ENCODE results near the gene SEC24C. TPM values are rescaled to one million over a fixed set of nuclear protein-coding genes. Genes with fewer than 3 reads are reported as not detected.

Gene SEC24C
- total and polyA plus RNA-seq, 2 of the 13 experiments (the other 11 are each of a cell fraction or from before 2014, with no cell fraction given), result 63.1 to 66.4 TPM

GRCh38 chr10:73762915-73763314 lies 18.7 kb downstream of the SEC24C start (continued):
- TF ChIP-seq TRIM24 (CRISPR knock-in tag; IDR thresholded peaks at IDR 0.05) (no peak), REST (IDR thresholded peaks at IDR 0.05; ENCODE audit: borderline replicate concordance in 1 of 2, low read depth in 1 of 2, low read length in 2 of 2) (no peak), SRSF1 (optimal IDR thresholded peaks at IDR 0.05; ENCODE audit: low read depth, low read length) (no peak), PTBP1 (IDR thresholded peaks at IDR 0.05; ENCODE audit: low read depth, low read length, poor library complexity, severe bottlenecking) (no peak)

GRCh38 chr10:73763343-73763742 lies 19.2 kb downstream of the SEC24C start:
- ATAC-seq (no peak), DNase-seq (ENCODE audit: low spot score) (no peak), FAIRE-seq (no peak)
- ChIA-PET CTCF (ENCODE audit: low intra/inter-chr PET ratio, low total read pairs) (no interaction called here), POLR2A (interaction anchor here (0.6 kb wide), 2 partner anchors 18 to 20 kb away, joined by 3 to 5 read pairs; no protein-coding TSS in a partner anchor)
- no peak overlapping the region for H3K4me3 ChIP-seq (replicated peaks in 1 of 3; ENCODE audit: insufficient read depth in 1 of 3, low read depth in 2 of 3, low read length in 3 of 3)
- H3K4me2 ChIP-seq (ENCODE audit: low read depth, low read length), result no peak overlapping the region
- 97% methylated on average over 2 of the region's 2 CpGs for WGBS (ENCODE audit: low lambda C conversion rate)
- H3K9ac ChIP-seq (ENCODE audit: insufficient read depth, low read depth, low read length), result no peak overlapping the region
- no peak overlapping the region for H2AFZ ChIP-seq (ENCODE audit: low read length)
- no peak for TF ChIP-seq ZMAT5 (CRISPR knock-in tag; IDR thresholded peaks at IDR 0.05; ENCODE audit: borderline replicate concordance, low read depth)
- no peak for TF ChIP-seq KLF15 (CRISPR knock-in tag; IDR thresholded peaks at IDR 0.05; ENCODE audit: borderline replicate concordance)
- no peak for TF ChIP-seq TIGD3 (CRISPR knock-in tag; IDR thresholded peaks at IDR 0.05; ENCODE audit: borderline replicate concordance)
- TF ChIP-seq MIER2 (CRISPR knock-in tag; IDR thresholded peaks at IDR 0.05), result no peak
- no peak for TF ChIP-seq ZSCAN25 (CRISPR knock-in tag; IDR thresholded peaks at IDR 0.05)
- no peak for TF ChIP-seq ZBTB42 (CRISPR knock-in tag; IDR thresholded peaks at IDR 0.05)
- TF ChIP-seq ZNF460 (CRISPR knock-in tag; IDR thresholded peaks at IDR 0.05; ENCODE audit: borderline replicate concordance), result no peak
- TF ChIP-seq ZNF747 (CRISPR knock-in tag; IDR thresholded peaks at IDR 0.05; ENCODE audit: borderline replicate concordance), result no peak
- TF ChIP-seq DMAP1 (CRISPR knock-in tag; IDR thresholded peaks at IDR 0.05), result no peak
- no peaks in the 10 kb centered on the region for H3K79me2 ChIP-seq (ENCODE audit: insufficient read depth, low read length)
- peaks cover 62 to 92% of the 10 kb centered on the region in 2 experiments for H3K36me3 ChIP-seq (replicated peaks in 1 of 2; ENCODE audit: control insufficient read depth in 1 of 2, insufficient read depth in 2 of 2, low read length in 2 of 2)
- H4K20me1 ChIP-seq (ENCODE audit: insufficient read depth, low read length), result no peaks in the 10 kb centered on the region
- intact Hi-C loops (cut with micrococcal nuclease; ENCODE audit: unreplicated experiment), result no loop called here
- BruUV-seq (replicated peaks), result no TSS peak
- in situ Hi-C loops (cut with HindIII; ENCODE audit: extremely low pct_ligation_motif_present, low pct_unique_long_range_greater_than_20kb), result no loop called here
- H3K27ac ChIP-seq (ENCODE audit: extremely low read length, insufficient read depth, low read length), result no peak overlapping the region
- no peaks in the 10 kb centered on the region; a peak in 1 of 5 replicates for H3K27me3 ChIP-seq (ENCODE audit: control insufficient read depth in 1 of 2, insufficient read depth in 2 of 2, low read length in 2 of 2)
- no peaks in the 10 kb centered on the region for H3K9me3 ChIP-seq (ENCODE audit: low read length)
- 0 out of 2 replicates have a peak, but pooled peaks cover 5% of the 10 kb centered on the region for H3K4me1 ChIP-seq (ENCODE audit: insufficient read depth, low read length)

All from HepG2 (cell line).